ENCODE results near the gene IRF9.

GRCh38 chr14:24115422-24116127 lies 45.5 kb upstream of the IRF9 start:
- TF ChIP-seq, protein P1, sequence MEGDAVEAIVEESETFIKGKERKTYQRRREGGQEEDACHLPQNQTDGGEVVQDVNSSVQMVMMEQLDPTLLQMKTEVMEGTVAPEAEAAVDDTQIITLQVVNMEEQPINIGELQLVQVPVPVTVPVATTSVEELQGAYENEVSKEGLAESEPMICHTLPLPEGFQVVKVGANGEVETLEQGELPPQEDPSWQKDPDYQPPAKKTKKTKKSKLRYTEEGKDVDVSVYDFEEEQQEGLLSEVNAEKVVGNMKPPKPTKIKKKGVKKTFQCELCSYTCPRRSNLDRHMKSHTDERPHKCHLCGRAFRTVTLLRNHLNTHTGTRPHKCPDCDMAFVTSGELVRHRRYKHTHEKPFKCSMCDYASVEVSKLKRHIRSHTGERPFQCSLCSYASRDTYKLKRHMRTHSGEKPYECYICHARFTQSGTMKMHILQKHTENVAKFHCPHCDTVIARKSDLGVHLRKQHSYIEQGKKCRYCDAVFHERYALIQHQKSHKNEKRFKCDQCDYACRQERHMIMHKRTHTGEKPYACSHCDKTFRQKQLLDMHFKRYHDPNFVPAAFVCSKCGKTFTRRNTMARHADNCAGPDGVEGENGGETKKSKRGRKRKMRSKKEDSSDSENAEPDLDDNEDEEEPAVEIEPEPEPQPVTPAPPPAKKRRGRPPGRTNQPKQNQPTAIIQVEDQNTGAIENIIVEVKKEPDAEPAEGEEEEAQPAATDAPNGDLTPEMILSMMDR (IDR thresholded peaks at IDR 0.05), result no peak
- TF ChIP-seq POLR2A (IDR thresholded peaks at IDR 0.05) (no peak), EP300 (IDR thresholded peaks at IDR 0.05) (no peak), POLR2AphosphoS5 (IDR thresholded peaks at IDR 0.05) (no peak)
